Hepatocyte (in vitro differentiated cells): ENCODE results near the gene MEGF8.

Experiments used
- EZH2 ChIP-seq: fragments of 200-600 bp; sonication (generic); IDR thresholded peaks from 2 replicates; pipeline ENCODE4 v1.6.1; 2016; ENCODE audit warnings: antibody characterized with exemption, mild to moderate bottlenecking, borderline replicate concordance
- EZH2phosphoT487 ChIP-seq: fragments of 200-600 bp; sonication (generic); IDR thresholded peaks from one replicate; pipeline ENCODE4 v1.6.1; 2018; ENCODE audit warnings: antibody characterized with exemption, mild to moderate bottlenecking, low read depth, moderate library complexity; ENCODE audit not compliant: unreplicated experiment, severe bottlenecking
- TF ChIP-seq, protein P1 (sequence below): fragments of 200-600 bp; sonication (generic); IDR thresholded peaks from 2 replicates; pipeline ENCODE4 v1.5.1; 2016; ENCODE audit warnings: antibody characterized with exemption, mild to moderate bottlenecking; ENCODE audit not compliant: poor library complexity

DNA sequence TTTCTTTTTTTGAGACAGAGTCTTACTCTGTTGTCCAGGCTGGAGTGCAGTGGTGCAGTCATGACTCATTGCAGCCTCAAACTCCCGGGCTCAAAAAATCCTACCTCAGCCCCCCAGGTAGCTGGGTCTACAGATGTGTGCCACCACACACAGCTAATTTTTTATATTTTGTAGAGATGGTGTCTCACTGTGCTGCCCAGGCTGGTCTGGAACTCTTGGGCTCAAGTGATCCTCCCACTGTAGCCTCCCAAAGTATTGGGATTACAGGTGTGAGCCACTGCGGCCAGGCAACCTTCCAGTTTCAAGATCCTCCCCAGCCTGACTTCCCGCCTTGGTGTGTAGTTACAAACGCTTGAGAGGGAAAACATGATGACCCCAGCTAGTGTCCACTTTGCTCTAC lies 42.5 kb downstream of the MEGF8 start:
- TF ChIP-seq, protein P1, sequence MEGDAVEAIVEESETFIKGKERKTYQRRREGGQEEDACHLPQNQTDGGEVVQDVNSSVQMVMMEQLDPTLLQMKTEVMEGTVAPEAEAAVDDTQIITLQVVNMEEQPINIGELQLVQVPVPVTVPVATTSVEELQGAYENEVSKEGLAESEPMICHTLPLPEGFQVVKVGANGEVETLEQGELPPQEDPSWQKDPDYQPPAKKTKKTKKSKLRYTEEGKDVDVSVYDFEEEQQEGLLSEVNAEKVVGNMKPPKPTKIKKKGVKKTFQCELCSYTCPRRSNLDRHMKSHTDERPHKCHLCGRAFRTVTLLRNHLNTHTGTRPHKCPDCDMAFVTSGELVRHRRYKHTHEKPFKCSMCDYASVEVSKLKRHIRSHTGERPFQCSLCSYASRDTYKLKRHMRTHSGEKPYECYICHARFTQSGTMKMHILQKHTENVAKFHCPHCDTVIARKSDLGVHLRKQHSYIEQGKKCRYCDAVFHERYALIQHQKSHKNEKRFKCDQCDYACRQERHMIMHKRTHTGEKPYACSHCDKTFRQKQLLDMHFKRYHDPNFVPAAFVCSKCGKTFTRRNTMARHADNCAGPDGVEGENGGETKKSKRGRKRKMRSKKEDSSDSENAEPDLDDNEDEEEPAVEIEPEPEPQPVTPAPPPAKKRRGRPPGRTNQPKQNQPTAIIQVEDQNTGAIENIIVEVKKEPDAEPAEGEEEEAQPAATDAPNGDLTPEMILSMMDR, result no peak
- TF ChIP-seq EZH2 (no peak), EZH2phosphoT487 (no peak)
